GM19463 (cell line): ENCODE data around the gene OS9.

ENCODE experiments used
- ATAC-seq: cut with Tn5 transposase; IDR thresholded peaks from one replicate; pipeline ENCODE4 v1.9.1; 2021; ENCODE audit warnings: mild to moderate bottlenecking, moderate library complexity; ENCODE audit not compliant: unreplicated experiment

Gene OS9

GRCh38 chr12:57751432-57751787 lies 57.5 kb downstream of the OS9 start:
- ATAC-seq = no peak

- peak; percentile 60 for ATAC-seq
Observed at GRCh38 chr12:57751788-57752667, 58.1 kb downstream of the OS9 start, which contains the start of gene CDK4. Gene CDK4 (minus strand): TSS chr12:57752310. CDS start chr12:57751717, 593 bp downstream.

GRCh38 chr12:57752668-57753000 lies 58.7 kb downstream of the OS9 start:
- ATAC-seq = no peak

- no peak for ATAC-seq
Observed at GRCh38 chr12:57753756-57754337, 59.9 kb downstream of the OS9 start.

- ATAC-seq = peak; percentile 40
Observed at GRCh38 chr12:57754411-57755193, 60.7 kb downstream of the OS9 start, which contains the start of gene MARCHF9. Gene MARCHF9 (plus strand): TSS chr12:57755103. CDS start chr12:57755529, 426 bp downstream.

GRCh38 chr12:57755194-57755453 lies 61.2 kb downstream of the OS9 start:
- no peak for ATAC-seq

- no peak for ATAC-seq
Observed at GRCh38 chr12:57755454-57756372, 61.8 kb downstream of the OS9 start.

- ATAC-seq = peak; percentile 26
Observed at GRCh38 chr12:57756406-57757341, 62.7 kb downstream of the OS9 start.

- no peak for ATAC-seq
Observed at GRCh38 chr12:57757771-57758170, 63.8 kb downstream of the OS9 start.

GRCh38 chr12:57758552-57759359 lies 64.8 kb downstream of the OS9 start:
- no peak for ATAC-seq

GRCh38 chr12:57759360-57759980 lies 65.5 kb downstream of the OS9 start:
- ATAC-seq = no peak

- no peak for ATAC-seq
Observed at GRCh38 chr12:57760347-57760982, 66.5 kb downstream of the OS9 start.

- no peak for ATAC-seq
Observed at GRCh38 chr12:57761391-57761998, 67.6 kb downstream of the OS9 start.

GRCh38 chr12:57762463-57762862 lies 68.5 kb downstream of the OS9 start:
- ATAC-seq = no peak

GRCh38 chr12:57763881-57764661 lies 70.1 kb downstream of the OS9 start:
- ATAC-seq = no peak

GRCh38 chr12:57764662-57765002 lies 70.7 kb downstream of the OS9 start:
- ATAC-seq = peak; percentile 7
